Upper lobe of right lung (tissue), 1 donor: ENCODE data around the gene SKIC8. TPM values are rescaled to one million over a fixed set of nuclear protein-coding genes. Genes with fewer than 3 reads are reported as not detected.

ENCODE experiments used
- ATAC-seq: fragments of 200-7000 bp; cut with Tn5 transposase; one replicate; pipeline ENCODE4 v1.9.1; 2020; ENCODE audit warnings: mild to moderate bottlenecking, moderate library complexity
- DNase-seq: peaks from one replicate; pipeline ENCODE4 v3.0.0-alpha.2; 2020
- H3K27ac ChIP-seq: fragments of 200-600 bp; one replicate; pipeline ENCODE4 v1.8.0; 2022
- H3K27me3 ChIP-seq: fragments of 200-600 bp; one replicate; pipeline ENCODE4 v1.8.0; 2022; ENCODE audit warnings: mild to moderate bottlenecking
- H3K36me3 ChIP-seq: fragments of 200-600 bp; one replicate; pipeline ENCODE4 v1.8.0; 2022
- H3K4me1 ChIP-seq: fragments of 200-600 bp; one replicate; pipeline ENCODE4 v1.8.0; 2022
- H3K4me3 ChIP-seq: fragments of 200-600 bp; one replicate; pipeline ENCODE4 v1.8.0; 2022; ENCODE audit warnings: mild to moderate bottlenecking
- H3K9me3 ChIP-seq: fragments of 200-600 bp; one replicate; pipeline ENCODE4 v1.8.0; 2022
- CTCF ChIP-seq: fragments of 200-600 bp; IDR thresholded peaks from one replicate; pipeline ENCODE4 v1.8.0; 2022; ENCODE audit warnings: antibody characterized with exemption
- intact Hi-C: fragments of 100-400 bp; cut with DNase I; formaldehyde crosslinking; loops from one replicate; pipeline ENCODE4 v1.11.0; 2022
- total RNA-seq: library from RNA; stranded (reverse); fragmentation: NEBNext Ultra II Directional; extraction: Animal tissue kit (Norgen Biotek cat#: 25700); gene quantifications from one replicate; pipeline ENCODE4 v1.2.1, GENCODE V29; 2021
- donor health status: DM: no; HTN: yes; CAD: no; lungs with severe emphysema.

Gene SKIC8
- total RNA-seq, 1 donor from 2014 or later: 37.9 TPM

GRCh38 chr15:78335985-78336384 lies 36.6 kb upstream of the SKIC8 start:
- TF ChIP-seq CTCF: no peak
- ATAC-seq (no peak), DNase-seq (no peak)
- Histone ChIP-seq H3K9me3 (no peaks in the 10 kb centered on the region), H3K27ac (no peak overlapping the region), H3K27me3 (peaks cover 50% of the 10 kb centered on the region), H3K4me1 (no peaks in the 10 kb centered on the region), H3K4me3 (no peak overlapping the region), H3K36me3 (no peaks in the 10 kb centered on the region)
- intact Hi-C loops: no loop called here

- TF ChIP-seq CTCF: no peak
- ATAC-seq: no peak
Measured at GRCh38 chr15:78334845-78335244, 35.4 kb upstream of the SKIC8 start.

DNA sequence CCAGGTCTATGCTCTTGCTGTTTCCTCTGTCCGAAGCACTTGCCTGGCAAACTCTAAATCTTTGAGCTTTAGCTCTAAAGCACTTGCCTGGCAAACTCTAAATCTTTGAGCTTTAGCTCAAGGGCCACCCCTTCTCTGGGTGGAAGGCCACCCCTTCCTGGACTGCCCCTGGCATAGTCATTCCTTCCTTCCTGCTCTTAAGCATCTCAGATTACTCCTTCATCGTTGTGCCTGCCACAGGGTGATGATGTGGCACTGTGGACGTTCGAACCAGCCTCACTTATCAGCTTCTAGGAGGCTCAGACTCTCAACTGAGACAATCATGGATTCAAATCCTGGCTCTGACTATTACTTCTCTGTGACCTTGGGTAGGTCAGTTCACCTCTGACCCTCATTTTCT lies 30.2 kb upstream of the SKIC8 start:
- intact Hi-C loops: no loop called here
- no peaks in the 10 kb centered on the region for H3K9me3 ChIP-seq
- H3K4me3 ChIP-seq: no peak overlapping the region
- DNase-seq (no peak), ATAC-seq (no peak)
- no peaks in the 10 kb centered on the region for H3K27me3 ChIP-seq
- no peaks in the 10 kb centered on the region for H3K36me3 ChIP-seq
- no peaks in the 10 kb centered on the region for H3K4me1 ChIP-seq
- no peak for TF ChIP-seq CTCF
- H3K27ac ChIP-seq: no peak overlapping the region

More at GRCh38 chr15:78334845-78335244, 35.4 kb upstream of the SKIC8 start:
- Histone ChIP-seq H3K27ac (no peak overlapping the region), H3K4me3 (no peak overlapping the region), H3K4me1 (no peaks in the 10 kb centered on the region), H3K36me3 (no peaks in the 10 kb centered on the region), H3K27me3 (peaks cover 39% of the 10 kb centered on the region), H3K9me3 (no peaks in the 10 kb centered on the region)
- intact Hi-C loops: no loop called here
- DNase-seq: no peak

DNA sequence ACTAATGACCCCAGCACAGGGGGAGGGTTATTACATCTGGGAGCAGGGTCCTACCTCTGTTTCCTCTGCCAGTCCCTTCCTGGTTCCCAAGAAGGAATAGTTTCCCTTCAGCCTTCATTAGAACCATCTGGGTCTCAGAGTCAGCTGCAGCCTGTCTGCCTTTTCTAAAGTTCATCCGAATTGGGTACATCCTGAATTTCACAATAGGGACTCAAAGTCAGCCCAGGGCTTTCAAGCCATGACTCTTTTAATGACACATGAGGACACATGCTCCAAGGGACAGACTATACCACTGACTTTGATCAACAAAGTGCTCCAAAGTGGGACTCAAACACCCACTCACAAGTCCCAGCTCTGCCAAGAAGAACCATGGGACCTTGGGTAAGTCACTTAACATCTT lies 28.1 kb upstream of the SKIC8 start:
- DNase-seq: no peak
- no peaks in the 10 kb centered on the region for H3K9me3 ChIP-seq
- intact Hi-C loops: no loop called here
- H3K27me3 ChIP-seq: no peaks in the 10 kb centered on the region
- no peak overlapping the region for H3K4me3 ChIP-seq
- TF ChIP-seq CTCF: no peak
- no peak overlapping the region for H3K27ac ChIP-seq
- no peaks in the 10 kb centered on the region for H3K36me3 ChIP-seq
- no peak for ATAC-seq
- peaks cover 3% of the 10 kb centered on the region for H3K4me1 ChIP-seq

DNA sequence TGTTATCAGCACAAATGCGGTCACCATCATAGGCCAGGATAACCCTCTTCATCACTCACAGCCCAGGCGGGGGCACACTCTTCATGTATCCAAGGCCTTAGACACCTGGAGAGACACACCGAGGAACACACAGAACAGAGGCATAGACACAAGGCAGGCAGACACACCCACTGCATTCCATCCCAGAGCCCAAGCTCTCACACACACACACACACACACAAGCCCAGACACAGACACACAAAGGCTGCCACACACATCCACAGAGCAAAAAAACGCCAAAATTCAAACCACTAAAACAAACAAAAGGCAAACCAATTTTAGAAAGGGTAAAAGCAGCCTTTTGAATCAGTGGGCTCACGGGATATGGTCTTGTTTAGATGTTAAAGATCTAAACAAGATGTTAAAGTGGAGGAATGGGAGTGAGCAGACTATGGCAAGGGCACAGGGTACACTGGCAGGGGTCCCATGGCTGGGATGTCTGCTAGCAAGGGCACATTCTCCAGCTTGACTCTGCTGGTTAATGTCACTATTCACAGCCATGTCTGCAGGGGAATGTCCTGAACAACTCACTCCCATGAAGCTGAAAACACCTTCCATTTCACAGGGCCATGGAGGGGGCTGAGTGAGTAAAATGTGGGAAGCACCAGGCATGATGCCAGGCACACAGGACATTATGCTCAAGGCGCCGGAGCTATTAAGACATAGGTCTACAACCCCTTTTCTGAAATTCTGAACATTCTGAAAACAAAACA lies 25.9 kb upstream of the SKIC8 start:
- Histone ChIP-seq H3K4me3 (no peak overlapping the region), H3K4me1 (peaks cover 4% of the 10 kb centered on the region), H3K27me3 (no peaks in the 10 kb centered on the region), H3K36me3 (no peaks in the 10 kb centered on the region), H3K27ac (no peak overlapping the region), H3K9me3 (no peaks in the 10 kb centered on the region)
- no peak for DNase-seq
- no peak for TF ChIP-seq CTCF
- intact Hi-C loops: no loop called here
- ATAC-seq: no peak

DNA sequence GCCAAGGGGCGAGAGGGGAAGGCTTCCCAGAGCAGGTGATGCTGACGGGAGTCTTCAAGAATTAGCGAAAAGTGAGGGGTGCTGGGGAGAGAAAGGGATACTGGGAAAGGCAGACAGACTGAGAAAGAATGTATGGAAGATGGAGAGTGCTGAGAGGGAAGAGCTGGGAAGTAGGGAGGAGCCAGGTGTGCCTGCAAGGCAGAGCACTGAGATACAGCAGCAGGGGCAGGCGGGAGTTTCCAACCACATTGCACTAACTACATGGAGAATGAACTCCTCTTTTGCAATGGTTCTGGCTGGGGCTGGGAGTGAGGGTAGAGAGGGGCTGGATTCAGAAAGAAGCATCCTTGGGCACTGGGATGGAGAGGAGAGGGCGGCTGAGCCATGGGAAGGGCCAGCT lies 24.7 kb upstream of the SKIC8 start:
- ATAC-seq: no peak
- H3K27ac ChIP-seq: no peak overlapping the region
- H3K9me3 ChIP-seq: no peaks in the 10 kb centered on the region
- no peak for TF ChIP-seq CTCF
- intact Hi-C loops: no loop called here
- no peaks in the 10 kb centered on the region for H3K36me3 ChIP-seq
- H3K4me3 ChIP-seq: no peak overlapping the region
- peaks cover 4% of the 10 kb centered on the region for H3K4me1 ChIP-seq
- no peak for DNase-seq
- H3K27me3 ChIP-seq: no peaks in the 10 kb centered on the region
